Muscle of arm (tissue), 12 donors: ENCODE data around the gene CCR9. TPM values are rescaled to one million over a fixed set of nuclear protein-coding genes. Genes with fewer than 3 reads are reported as not detected.

Source experiments
- DNase-seq: peaks from one replicate; pipeline ENCODE4 v3.0.0-alpha.2; 2013
- polyA plus RNA-seq, 12 donors: library from polyadenylated mRNA; unstranded; fragments of 120-200 nt; gene quantifications; one replicate each; pipeline ENCODE4 v1.2.1, GENCODE V29; 2013; ENCODE audit not compliant: insufficient read length in 12 of 12

The CCR9 gene
- polyA plus RNA-seq, 12 donors = 0.07 TPM; not detected in 11

GRCh38 chr3:45937206-45938042 lies 51.1 kb downstream of the CCR9 start:
- DNase-seq = no peak

DNA sequence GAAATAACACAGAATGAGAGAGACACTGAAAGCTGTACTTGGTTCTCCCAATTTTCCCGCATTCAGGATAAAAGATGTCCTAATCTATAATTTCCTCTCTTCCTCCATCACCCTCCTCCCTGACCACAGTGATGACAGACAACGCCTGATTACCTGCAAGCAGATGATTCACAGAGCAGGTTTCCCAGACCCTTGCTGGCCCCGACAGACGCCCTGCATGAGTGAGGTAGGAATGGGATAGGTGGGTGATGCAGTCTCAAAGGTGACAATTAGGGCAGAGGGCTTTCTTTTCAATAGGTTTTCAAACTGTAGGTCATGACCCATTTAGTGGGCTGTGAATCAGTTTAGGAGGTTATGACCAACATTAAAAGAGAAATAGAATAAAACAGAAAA lies 51.7 kb downstream of the CCR9 start:
- no peak for DNase-seq

DNA sequence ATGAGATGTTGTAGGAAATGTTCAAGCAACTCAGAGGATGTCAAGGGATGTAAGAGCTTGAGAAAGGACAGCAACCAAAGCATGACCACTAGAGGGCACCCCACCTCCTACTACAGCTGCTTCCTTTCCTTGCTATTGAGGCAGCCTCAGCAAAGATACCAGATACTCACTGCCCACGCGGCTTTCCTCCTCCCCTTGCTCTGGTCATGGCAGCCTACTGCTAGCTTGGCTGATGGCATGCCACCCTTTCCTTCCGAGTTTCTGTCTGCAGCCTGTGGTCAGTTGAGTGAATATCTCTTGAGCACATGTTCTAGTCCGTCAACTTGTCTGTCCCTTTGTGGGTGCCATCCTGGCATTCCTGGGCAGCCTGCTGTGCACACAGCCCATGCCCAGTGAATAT lies 52.5 kb downstream of the CCR9 start:
- peak; percentile 91 for DNase-seq

- no peak for DNase-seq
Measured at GRCh38 chr3:45939341-45939771, 53.0 kb downstream of the CCR9 start.

DNA sequence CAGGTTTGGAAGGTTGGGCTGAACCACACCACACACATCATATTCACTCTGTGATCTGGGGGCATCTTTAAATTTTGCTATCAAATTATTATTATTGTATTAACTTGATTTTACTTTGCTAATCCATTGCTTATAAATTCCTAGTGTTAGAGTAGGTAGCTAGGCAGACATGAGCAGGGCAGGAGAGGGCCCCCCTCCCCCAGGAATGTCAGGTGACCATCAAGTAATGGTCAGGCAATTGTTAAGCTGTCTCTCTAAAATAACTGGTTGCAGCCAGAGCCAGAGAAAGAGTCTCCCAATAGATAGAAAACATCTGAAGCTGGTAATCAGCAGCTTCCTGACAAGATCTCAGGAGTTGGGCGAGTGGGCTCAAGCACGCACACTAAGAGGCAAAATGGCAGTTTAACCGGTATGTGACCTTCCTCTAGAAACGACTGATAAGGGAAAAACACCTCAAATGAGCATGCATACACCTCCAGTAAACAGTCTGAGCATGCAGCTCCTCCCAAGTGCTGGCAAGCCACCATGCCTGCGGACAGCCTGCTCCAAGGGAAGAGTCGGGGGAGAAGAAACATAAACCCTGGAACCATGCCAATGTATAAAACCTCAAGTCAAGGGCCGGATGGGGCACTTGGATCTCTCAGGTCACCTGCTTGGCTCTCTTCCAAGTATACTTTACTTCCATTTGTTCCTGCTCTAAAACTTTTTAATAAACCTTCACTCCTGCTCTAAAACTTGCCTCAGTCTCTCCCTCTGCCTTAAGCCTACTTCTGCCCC lies 53.8 kb downstream of the CCR9 start:
- DNase-seq = no peak

- DNase-seq = no peak
Measured at GRCh38 chr3:45940781-45941365, 54.5 kb downstream of the CCR9 start.

DNA sequence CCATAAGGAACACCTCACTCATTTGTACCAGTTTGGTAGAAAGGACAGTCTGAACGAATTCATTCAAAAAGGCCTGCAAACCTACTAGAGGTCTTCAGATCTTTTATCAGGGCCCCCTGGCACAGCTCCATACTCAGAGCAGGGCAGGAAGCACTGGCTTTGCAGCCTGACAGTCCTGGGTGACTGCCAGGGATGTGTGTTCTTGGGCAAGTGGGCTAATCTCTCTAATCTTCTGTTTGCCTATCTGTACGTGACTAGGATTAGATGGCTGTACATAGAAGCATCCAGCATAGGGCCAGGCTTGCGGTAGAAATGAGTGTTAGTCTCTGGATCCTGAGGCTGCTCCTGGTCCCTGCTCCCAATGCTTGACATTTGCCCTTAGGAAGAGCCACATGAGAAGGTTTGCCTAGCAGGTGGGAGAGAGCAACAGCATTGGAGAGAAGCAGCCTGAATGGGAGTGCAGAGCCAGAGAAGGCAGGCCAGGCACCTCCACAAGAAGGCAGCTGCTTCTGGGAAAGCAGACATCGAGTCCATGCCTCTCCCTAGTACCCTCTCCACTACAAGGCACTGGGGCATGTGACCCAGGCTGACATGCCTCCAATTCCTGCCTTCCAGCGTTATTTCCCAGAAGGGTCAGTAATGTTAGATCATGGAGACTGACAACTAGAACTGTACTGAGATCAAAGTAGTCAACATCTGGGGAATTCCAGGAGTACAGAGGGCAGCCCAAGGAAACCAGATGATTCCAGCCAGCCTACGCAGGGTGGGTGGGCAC lies 55.9 kb downstream of the CCR9 start:
- DNase-seq = no peak

DNA sequence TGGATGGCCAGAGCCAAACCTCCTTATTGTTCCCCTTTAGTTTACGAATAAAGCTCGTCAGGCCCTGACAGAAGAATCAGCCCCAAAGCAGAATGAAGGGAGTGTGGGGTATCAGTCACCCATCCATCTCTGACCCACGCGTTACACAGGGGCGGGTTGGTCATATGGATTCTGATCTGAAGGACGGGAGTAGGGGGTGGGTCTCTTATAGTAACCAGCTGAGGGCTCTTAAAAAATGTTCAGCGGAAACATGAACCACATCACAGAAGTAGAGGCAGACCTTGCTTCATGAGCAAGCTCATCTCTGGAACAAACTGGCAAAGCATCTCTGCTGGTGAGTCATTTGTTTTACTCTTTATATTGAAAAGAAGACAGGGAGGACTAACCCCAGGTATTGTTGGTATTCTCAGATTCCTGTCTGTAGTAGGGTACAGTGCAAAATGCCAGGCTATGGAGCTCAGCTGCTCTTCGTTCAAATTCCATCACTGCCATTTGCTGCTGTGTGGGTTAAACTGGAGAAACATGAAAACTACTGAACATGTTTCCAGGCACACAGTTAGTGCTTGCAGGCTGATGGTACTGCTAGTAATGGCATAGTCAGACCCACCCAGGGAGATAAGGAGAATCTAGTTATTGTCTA lies 57.0 kb downstream of the CCR9 start, which contains the start of gene CXCR6:
TSS of gene CXCR6 (plus strand) at position 258 of the 640 bp plus-strand sequence. CDS start 3,018 bp downstream, outside the sequence.
- DNase-seq = no peak

DNA sequence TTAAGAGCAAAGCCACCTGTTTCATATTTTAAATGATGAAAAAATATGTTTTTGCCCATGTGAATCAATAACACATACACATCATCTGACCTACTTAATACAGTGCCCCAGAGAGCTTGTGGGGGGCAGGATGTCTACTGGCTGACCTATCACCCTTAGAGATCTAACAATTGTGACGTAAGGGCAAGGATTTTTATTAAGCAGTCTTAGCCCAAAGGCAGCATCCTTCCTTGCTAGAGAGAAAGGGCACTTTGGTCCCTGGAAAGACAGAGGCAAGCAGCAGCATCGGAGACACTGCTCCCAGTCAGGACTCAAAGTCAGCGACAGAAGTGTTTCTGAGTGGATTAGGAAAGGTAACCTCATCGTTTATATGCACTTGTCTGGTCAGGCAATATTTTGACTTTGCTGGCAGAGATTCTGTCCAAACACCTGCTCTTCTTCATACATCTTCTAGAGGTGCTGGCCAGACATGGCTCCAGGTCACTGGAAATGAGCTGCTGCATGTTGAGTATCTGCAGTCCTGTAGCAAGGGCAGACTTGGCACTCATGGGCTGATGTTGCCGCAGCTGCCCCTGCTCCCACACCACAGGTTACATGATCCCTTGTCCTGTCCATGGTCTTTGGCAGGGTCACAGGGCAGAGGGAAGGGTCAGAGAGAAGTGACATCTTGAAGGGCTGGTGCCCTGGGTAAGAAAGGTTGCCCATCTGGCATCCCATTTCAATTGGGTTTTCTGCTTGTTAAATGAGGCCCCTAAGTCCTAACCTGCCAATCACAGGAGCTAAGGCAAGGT lies 58.7 kb downstream of the CCR9 start:
- DNase-seq = no peak

DNA sequence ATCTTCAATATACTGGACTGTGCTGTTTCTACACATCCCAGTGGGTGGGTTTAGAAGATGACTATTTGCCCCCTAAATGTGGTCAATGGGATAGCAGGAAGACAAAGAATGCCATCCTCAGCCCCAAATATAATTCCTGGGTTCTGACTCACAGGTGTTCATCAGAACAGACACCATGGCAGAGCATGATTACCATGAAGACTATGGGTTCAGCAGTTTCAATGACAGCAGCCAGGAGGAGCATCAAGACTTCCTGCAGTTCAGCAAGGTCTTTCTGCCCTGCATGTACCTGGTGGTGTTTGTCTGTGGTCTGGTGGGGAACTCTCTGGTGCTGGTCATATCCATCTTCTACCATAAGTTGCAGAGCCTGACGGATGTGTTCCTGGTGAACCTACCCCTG lies 60.0 kb downstream of the CCR9 start:
- no peak for DNase-seq

GRCh38 chr3:45946875-45947274 lies 60.5 kb downstream of the CCR9 start:
- DNase-seq = no peak

- DNase-seq = no peak
Measured at GRCh38 chr3:45947361-45947760, 61.0 kb downstream of the CCR9 start.

- DNase-seq = no peak
Measured at GRCh38 chr3:45948311-45948781, 62.0 kb downstream of the CCR9 start.

DNA sequence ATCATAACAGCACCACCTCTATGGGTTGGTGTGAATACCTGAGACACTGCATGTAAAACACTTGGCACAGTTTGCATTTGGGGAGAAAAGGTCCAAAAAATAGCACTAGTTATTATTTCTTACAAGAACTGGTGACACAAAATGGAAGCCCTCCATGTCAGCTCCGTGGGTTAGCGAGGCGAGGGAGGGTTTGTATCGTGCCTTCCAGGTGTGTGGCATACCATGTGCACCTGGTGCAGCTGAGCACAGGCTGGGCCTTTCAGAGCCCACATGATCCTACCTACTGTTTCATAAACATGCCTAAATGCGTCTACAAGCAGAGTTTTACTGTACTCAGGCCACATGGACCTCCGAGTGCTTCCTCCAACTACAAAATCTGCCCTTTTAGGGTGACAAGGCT lies 62.5 kb downstream of the CCR9 start:
- no peak for DNase-seq

- no peak for DNase-seq
Measured at GRCh38 chr3:45949432-45949831, 63.1 kb downstream of the CCR9 start.

DNA sequence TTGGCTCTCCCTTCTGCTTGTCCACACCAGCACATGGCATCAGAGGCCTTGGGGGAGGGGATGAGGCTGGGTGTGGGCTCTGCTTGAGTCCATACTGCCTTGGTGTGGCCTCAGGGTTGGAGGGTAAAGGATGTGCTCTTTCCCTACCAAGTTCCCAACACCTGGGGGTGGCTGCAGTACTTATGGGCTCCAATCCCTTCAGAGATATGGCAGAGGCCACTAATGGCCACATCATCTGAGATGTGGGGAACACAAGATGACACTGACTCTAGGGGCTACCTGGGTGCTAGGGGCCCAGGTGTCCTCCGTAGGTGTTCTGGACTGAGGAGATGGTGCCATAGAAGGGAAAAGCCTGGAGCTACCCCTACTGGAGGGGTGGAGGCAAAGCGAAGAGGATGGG lies 63.8 kb downstream of the CCR9 start:
- DNase-seq = no peak

GRCh38 chr3:45950686-45951600 lies 64.6 kb downstream of the CCR9 start:
- no peak for DNase-seq

- no peak for DNase-seq
Measured at GRCh38 chr3:45951946-45952345, 65.6 kb downstream of the CCR9 start.

GRCh38 chr3:45952456-45952855 lies 66.1 kb downstream of the CCR9 start:
- DNase-seq = no peak
